GM21717 (cell line): Measurements from ENCODE around the gene IQGAP3.
"Not testable (repeated sequence)": the region's sequence is repeated elsewhere in the genome, so short reads cannot be mapped to it uniquely, and the experiment has no call there.

Source experiments
- ATAC-seq: cut with Tn5 transposase; IDR thresholded peaks from one replicate; pipeline ENCODE4 v1.9.1; 2021; ENCODE audit warnings: mild to moderate bottlenecking, moderate library complexity; ENCODE audit not compliant: unreplicated experiment

The IQGAP3 gene, protein sequence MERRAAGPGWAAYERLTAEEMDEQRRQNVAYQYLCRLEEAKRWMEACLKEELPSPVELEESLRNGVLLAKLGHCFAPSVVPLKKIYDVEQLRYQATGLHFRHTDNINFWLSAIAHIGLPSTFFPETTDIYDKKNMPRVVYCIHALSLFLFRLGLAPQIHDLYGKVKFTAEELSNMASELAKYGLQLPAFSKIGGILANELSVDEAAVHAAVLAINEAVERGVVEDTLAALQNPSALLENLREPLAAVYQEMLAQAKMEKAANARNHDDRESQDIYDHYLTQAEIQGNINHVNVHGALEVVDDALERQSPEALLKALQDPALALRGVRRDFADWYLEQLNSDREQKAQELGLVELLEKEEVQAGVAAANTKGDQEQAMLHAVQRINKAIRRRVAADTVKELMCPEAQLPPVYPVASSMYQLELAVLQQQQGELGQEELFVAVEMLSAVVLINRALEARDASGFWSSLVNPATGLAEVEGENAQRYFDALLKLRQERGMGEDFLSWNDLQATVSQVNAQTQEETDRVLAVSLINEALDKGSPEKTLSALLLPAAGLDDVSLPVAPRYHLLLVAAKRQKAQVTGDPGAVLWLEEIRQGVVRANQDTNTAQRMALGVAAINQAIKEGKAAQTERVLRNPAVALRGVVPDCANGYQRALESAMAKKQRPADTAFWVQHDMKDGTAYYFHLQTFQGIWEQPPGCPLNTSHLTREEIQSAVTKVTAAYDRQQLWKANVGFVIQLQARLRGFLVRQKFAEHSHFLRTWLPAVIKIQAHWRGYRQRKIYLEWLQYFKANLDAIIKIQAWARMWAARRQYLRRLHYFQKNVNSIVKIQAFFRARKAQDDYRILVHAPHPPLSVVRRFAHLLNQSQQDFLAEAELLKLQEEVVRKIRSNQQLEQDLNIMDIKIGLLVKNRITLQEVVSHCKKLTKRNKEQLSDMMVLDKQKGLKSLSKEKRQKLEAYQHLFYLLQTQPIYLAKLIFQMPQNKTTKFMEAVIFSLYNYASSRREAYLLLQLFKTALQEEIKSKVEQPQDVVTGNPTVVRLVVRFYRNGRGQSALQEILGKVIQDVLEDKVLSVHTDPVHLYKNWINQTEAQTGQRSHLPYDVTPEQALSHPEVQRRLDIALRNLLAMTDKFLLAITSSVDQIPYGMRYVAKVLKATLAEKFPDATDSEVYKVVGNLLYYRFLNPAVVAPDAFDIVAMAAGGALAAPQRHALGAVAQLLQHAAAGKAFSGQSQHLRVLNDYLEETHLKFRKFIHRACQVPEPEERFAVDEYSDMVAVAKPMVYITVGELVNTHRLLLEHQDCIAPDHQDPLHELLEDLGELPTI (N-terminal part only)

DNA sequence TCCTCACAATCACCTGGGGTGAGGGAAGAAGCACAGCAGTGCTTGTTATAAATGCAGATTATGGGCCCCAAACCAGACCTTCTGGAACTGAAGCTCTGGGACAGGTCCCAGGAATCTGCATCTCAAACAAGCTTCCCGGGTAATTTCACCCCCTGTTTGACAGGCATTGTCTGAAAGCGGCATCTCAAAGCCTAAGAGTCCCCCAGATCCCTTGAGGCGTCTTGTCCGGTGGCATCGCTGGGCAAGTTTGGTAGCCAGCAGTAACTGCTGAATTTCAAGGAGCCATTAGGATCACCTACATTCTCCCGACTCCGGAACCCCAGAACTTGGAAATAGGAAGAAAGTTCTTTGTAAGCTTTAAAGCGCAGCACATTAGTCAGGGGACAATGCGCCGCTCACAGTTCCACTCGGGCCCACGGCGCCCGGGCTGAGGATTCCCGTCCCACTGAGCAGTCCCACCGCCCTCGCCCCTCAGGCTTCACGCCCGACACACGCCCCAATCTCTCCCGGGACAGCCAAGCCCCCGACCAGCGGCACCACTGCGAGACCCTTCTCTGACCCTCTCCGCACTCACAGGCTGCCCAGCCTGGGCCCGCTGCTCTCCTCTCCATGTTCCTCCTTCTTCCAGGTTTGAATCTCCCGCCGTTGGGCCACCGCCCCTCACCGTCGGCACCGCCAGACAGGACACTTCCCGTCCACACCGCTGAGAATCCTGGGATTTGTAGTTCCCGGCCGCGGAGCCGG, at the start of gene IQGAP3:
IQGAP3 (minus strand) TSS at position 647 of the 744 bp plus-strand sequence; CDS start at position 611, 36 bp downstream.
- ATAC-seq: no peak

DNA sequence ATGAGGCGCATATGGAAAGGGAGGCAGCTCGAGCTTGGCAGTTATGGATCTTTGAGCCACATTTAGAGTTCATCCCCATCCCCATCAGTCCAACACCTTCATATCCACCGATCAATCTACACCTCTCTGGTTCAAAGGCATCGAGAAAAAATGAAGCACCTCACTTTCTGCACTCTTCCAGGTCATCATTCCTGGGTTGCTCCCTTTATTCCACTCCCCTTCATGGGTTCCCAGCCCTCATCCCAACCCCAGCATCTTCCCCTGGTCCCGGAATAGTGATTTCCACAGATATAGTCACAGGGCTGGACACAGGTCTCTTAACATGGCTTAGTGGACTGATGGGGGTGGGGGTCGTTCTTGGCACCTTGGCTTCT, 47.2 kb upstream of the IQGAP3 start:
- ATAC-seq: no peak

DNA sequence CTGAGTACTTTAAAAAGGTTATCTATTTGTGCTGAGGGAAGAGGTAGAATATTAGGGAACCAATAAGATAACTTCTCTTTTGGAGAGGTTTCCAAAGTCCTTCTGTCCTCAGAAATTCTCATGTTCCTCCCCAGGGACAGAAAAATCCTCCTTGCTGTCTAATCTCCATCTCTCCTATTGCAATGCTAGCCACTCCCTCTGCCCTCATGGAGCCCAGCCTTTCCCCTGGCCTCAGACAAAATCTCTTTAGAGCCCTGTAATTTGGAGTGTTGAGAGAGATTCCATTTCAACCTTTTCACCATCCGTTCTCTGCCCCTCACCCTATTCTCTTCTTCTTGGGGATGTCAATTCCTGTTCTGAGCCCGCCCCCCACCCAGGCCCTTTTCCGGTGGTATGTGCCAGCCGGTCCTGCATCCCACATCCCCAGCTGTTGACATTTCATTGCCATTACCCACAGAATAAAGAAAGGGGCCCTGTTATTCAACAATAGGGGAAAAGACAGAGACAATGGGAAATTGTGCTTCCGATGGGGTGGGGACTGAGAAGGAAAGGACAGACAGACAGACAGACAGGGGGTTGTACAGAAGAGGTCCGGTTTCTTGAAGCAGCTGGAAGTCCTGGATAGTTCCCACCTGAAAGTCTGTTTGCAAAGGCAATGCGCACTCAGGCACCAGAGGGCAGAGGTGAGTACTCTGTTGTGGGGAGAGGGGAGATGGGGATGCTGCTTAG, 46.7 kb upstream of the IQGAP3 start, which contains the start of gene HAPLN2:
HAPLN2 (plus strand) TSS at position 563 of the 729 bp plus-strand sequence. CDS start 4,076 bp downstream, outside the sequence.
- ATAC-seq: no peak

DNA sequence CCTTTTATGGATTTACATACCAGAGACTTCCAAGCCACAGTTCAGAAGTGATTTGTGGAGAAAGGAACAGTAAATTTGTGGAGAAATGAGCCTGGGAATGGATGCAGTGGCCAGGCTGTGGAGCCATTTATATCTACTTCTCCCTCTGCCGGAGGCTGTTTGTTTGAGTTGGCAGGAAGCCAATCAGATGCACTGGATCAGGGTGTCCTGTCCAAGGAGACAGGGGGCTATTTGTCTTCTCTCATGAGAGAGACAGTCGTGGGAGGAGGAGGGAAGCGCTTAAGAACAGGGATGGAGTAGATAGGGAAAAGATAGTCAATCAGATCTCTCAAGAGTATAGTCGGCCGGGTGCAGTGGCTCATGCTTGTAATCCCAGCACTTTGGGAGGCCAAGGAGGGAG, 44.1 kb upstream of the IQGAP3 start:
- ATAC-seq: no peak

DNA sequence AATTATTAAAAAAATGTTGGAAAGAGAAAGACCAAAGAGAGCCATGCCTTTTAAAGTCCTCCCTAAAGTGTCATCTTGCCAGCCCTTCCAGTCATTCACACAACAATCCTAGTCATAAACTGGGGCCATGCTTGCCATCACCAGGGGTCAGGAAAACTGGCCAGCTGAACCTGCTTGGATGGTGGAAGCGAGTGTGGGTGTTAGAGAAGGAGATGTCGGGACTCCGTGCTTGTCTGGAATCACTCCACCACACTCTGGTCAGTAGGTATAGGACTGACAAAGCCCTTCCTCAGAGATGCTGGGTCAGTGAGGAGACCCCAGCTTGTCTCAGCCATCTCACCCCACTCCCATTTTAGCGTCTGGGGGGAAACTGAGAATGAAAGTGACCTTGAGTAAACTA, 43.6 kb upstream of the IQGAP3 start:
- ATAC-seq: no peak

DNA sequence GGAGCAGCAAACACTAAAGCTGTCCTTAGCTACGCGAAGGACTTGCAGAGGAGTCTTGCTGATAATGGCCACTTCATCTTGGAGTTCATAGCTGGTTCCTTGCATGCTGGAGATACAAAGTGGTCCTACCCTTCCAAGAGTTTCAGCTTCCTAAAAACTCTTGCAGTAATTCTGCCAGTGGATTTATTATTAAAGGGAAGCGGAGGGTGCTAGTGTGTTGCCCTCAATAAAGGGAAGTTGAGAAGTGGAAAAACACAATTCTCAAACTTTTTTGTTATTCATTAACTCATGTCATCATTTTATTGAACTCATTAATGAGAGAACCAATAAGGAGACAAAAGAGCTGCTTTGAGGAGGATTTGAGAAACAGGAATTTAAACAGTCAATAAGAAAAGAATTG, 40.3 kb upstream of the IQGAP3 start:
- ATAC-seq: no peak

DNA sequence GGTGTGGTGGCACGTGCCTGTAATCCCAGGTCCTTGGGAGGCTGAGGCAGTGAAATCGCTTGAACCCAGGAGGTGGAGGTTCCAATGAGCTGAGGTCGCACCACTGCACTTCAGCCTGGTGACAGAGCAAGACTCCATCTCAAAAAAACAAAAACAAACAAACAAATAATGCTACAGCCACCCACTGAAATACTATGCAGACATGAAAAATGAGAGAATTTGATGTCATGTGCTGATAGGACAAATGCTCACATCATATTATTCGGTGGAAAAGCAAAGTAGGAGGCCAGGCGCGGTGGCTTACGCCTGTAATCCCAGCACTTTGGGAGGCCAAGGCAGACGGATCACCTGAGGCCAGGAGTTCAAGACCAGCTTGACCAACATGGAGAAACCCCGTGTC, 37.7 kb upstream of the IQGAP3 start:
- ATAC-seq: not testable (repeated sequence)

DNA sequence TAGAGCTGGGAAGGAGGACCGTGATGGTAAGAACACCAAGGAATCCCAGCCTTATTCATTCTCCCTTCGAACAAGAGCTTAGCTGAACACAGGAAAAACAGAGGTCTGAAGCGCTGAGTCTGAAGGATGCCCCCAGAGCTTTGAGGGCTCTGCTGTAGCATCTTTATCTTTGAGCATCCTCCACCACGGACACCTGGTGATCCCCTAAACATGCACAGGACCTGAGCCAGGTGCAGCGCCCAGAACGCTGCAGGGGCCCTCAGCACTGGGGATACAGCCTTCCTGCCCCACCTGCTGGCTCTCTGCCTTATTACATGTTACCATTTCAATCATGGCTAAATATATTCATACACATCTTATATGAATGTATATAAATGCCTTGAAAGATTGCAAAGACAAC, 36.6 kb upstream of the IQGAP3 start:
- ATAC-seq: no peak

DNA sequence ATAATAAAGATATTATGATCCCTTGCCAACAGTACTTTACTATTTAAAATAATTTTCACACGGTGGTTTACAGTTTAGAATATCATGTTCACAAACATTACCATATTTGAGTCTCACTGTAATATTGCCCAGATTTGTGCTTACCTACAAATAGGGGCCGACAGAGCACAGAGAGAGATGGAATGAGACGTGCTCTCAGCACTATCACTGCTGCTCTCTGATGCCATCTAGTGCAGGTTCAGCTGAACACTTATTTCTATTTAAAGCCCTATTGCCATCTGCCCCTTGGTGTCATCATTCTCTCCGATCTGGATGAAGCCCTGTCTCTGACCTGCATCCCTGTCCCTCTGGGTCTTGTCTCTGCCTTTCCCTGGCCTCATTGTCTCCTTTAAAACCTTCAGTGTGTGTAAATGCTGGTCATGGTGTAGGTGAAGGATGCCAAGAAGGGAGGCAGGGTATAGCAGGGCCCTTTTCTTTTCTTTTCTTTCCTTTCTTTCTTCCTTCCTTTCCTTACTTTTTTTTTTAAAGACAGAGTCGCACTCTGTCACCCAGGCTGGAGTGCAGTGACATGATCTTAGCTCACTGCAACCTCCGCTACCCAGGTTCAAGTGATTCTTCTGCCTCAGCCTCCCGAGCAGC, 35.8 kb upstream of the IQGAP3 start:
- ATAC-seq: peak; percentile 77

DNA sequence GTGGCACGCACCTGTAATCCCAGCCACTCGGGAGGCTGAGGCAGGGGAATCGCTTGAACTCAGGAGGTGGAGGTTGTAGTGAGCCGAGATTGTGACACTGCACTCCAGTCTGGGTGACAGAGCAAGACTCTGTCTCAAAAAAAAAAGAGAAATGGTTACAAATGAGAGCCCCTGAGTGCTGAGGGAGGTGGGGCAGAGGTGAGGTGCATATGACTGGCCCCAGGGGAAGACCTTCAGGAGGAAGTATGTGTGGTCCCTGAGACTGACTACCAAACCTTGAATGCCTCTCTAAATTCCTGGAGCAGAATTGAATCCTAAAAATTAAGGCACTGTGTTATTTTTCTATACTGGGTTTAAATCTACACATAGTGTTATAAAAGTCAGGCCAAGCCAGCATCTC, 35.0 kb upstream of the IQGAP3 start:
- not testable (repeated sequence) for ATAC-seq

DNA sequence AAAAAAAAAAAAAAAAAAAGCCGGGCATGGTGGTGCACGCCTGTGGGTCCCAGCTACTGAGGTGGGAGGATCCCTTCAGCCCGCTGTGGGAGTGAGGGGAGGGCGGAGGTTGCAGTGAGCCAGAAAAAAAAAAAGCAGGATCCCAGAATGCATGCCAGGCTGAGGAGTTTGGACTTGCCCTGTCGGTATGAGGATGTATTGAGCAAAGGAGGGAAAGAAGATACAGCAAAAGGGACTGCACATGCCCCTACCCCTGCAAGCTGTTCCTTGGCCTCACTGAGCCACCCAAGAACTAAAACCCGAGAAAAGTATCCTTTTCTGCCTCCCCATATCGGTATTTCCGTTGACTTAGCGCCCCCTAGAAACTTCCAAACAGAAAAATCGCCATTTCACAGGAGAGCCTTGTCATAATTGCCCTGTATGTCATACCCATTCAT, 30.2 kb upstream of the IQGAP3 start:
- ATAC-seq: no peak

DNA sequence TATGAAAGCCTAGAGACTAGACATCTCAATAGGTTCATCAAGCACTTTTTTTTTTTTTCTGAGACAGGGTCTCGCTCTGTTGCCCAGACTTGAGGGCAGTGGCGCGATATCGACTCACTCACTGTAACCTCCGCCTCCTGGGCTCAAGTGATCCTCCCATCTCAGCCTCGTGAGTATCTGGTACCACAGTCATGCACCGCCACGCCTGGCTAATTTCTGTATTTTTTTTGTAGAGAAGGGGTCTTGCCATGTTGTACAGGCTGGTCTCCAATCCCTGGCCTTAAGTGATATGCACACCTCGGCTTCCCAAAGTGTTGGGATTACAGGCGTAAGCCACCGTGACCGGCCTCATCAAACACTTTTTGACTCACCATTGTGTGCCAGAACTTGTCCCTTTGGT, 29.5 kb upstream of the IQGAP3 start:
- ATAC-seq: no peak

DNA sequence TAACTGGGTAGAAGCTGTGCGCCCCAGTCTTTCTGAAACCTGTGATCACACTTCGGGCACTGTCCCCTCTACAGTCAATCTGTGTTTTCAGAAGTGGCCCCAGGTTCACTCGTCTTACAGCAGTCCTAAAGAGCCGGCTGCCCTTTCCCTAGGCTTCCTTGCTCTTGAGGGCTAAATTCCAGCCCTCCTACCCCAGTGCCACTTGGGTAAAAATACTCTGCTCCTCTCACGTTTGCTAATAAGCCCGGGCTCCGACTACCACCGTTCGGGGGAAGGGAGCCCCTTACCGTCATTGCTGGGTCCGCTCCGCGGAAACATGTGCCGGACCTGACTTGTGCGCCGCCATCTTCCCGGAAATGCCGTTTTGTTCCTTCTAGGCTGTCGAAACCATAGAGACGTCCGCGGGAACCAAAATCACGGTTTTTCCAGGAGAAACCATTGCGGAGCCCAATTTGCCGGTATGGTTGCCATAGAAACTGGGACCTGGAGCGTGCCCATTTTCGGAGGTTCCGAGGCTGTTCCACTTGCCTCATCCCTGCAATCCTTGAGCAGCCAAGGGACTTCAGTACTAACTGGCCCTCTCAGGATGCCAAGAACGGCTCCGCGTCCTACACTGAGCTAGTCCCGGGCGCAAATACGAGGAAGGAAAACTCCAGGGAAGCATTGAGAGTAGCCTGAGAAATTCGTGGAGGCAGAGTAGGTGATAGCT, 28.9 kb upstream of the IQGAP3 start, which contains the start of gene GPATCH4:
GPATCH4 (minus strand) TSS at position 358 of the 709 bp plus-strand sequence.
- no peak for ATAC-seq

DNA sequence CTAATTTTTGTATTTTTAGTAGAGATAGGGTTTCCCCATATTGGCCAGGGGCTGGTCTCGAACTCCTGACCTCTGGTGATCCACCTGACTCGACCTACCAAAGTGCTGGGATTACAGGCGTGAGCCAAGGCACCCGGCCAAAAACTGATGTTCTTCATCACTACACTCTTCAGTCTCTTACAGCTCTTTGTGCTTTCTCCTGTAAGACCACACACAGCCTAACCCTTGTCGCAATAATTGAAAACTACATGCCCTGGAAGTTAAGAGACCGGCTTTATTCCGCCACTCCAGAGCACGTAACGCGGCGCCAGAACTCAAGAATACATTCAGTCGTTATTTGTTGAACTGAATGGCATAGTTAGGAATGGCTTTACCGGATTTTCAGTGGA, 28.4 kb upstream of the IQGAP3 start:
- ATAC-seq: no peak

DNA sequence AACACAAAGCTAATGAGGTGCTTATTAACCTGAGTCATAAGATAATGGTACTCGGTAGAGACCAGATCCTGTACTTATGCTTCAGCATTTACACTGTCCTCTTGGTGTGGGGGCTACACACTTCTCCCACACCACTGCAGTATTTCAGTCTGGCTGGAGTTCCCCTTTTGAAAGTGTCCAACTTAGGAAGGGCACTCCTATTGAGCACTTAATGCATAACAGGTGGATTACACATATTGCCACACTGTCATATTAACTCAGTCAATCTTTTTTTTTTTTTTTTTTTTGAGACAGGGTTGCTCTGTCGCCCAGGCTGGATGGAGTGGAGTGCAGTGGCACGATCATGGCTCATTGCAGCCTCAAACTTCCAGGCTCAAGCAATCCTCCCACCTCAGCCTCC, 27.4 kb upstream of the IQGAP3 start:
- ATAC-seq: no peak

DNA sequence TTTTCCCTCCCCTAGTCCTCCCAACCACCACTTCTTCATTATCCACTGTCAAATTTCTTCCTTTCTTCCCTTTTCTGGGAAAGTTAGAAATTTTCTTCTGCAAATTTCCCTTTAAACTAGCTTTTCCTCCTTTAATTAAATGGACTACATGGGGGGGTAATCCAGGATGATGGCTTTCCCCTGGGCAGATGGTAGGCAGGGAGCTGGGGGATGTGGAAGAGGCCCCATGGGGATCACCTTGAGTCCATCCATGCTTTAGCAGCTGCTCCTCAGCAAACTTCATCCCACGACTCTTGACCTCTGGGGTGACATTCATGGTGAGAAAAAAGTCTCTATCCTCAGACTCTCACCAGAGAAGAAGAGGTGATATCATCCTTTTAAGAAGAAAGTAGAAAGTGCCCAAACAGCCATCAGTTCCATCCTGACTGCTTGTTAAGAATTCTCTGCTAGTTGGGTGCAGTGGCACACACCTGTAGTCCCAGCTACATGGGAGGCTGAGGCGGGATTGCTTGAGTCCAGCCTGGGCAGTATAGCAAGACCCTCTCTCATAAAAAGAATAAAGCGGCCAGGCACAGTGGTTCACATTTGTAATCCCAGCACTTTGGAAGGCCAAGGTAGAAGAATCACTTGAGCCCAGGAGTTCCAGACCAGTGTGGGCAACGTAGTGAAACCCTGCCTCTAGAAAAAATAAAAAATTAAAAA, 26.5 kb upstream of the IQGAP3 start:
- no peak for ATAC-seq

DNA sequence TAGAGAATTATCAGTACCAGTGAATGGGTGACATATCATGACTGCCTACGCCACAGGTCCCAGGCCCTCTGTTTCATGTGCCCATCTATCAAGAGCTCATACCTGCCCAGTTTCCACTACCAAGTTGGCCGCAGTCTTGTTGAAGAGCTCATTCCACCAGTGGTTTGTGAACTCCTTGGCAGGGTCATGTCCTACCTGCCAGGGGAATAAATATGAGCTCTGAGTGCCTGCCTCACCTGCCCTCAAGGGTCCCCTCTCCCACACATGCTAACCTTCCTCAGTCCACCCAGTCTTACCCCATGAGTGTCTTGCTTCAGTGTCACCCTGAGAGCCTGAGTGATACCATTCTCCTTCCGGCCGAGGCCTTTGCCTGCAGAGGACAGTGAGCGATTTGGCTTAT, 25.8 kb upstream of the IQGAP3 start:
- no peak for ATAC-seq

DNA sequence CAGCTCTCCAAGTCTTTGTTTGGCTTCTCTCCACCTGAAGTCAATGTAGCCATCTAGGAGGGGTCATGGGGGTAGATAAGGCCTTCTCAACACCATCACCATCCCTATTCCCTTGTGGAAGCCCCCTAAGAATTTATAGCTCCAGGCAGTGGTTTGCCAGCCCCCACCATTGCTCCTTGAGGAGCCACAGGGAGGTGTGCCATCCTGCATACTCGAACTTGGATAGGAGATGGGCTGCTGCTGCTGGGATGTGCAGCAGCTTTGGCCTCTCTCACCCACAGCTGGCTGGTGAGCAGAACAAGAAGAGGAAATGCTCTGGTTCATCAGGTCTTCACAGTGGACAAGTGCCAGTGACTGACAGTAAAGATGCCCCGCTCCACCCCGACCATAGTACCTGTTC, 24.1 kb upstream of the IQGAP3 start:
- no peak for ATAC-seq
